AG04450 (cell line): ENCODE measurements around the gene NPC1L1. TPM values are rescaled to one million over a fixed set of nuclear protein-coding genes. Genes with fewer than 3 reads are reported as not detected.

Experiments
- CTCF ChIA-PET: fragments of 300-600, 350-600 bp; formaldehyde crosslinking; extraction: SDS; loops from one replicate; lab custom pipeline; 2022; ENCODE audit warnings: antibody characterized with exemption, inconsistent platforms; lab: Charles Lee
- POLR2A ChIA-PET: fragments of 350-600 bp; formaldehyde crosslinking; extraction: SDS; loops from one replicate; lab custom pipeline; 2021; ENCODE audit warnings: antibody characterized with exemption, inconsistent platforms; lab: Yijun Ruan, JAX
- DNase-seq: peaks from one replicate; pipeline ENCODE4 v3.0.0-alpha.2; 2011; ENCODE audit warnings: low read depth, low spot score
- H3K27ac ChIP-seq: one replicate; pipeline ENCODE4 v1.5.1; 2012; ENCODE audit warnings: low read depth, low read length, control low read depth
- H3K27me3 ChIP-seq: one replicate; pipeline ENCODE4 v1.6.0; 2012; ENCODE audit warnings: low read length; ENCODE audit not compliant: control insufficient read depth, insufficient read depth
- H3K4me3 ChIP-seq: 2 replicates; pipeline ENCODE4 v1.5.1; 2011; ENCODE audit warnings: mild to moderate bottlenecking, low read depth, low read length, control low read depth
- H3K9me3 ChIP-seq: 2 replicates; pipeline ENCODE4 v1.5.1; 2012; ENCODE audit warnings: low read length; ENCODE audit not compliant: control insufficient read depth, insufficient read depth
- polyA plus RNA-seq: library from polyadenylated mRNA; depleted of rRNA; stranded (reverse); fragments of >200 nt; gene quantifications from 2 replicates; pipeline ENCODE4 v1.2.3, GENCODE V29; 2011
- TF ChIP-seq, protein P1 (sequence below): IDR thresholded peaks from 2 replicates; pipeline ENCODE4 v1.5.1; 2011; ENCODE audit warnings: low read depth, low read length, control low read depth, inconsistent platforms

NPC1L1 gene
- polyA plus RNA-seq, 1 experiment: 0.36 TPM

DNA sequence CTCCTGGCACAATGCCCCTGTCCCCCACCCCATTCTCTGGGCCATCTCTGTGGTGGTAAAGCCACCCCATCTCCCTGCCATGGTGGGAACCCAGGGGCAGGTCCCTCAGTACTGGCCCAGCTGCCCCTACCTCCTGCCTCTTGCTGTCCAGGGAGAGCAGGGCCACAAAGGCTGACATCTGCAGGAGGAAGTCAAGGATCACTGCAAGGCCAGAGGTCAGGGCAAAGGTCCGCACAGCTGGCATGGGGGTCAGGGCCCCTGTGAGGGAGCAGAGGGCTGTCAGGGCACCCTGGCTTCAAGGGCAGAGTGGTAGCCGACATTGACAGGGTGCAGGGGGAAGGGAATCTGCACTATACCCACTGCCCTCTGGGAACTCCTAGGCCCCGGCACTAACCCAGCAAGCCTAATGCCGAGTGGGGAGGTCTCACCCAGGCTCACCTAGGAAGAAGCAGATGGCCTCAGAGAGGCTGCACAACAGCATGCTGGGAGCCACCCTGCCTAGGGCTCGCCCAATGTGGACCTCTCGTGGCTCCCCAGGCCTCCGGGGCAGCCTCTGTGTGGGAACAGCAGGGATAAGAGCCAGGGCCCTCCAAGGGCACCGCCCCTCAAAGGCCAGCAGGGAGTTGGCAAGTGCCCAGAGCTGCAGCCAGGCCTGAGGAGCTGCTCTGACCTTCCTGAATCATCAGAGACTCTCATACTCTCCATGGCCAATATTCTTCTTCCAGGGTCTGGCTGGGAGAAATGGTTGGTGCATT, 7.7 kb downstream of the NPC1L1 start:
- Histone ChIP-seq H3K9me3 (peaks cover 3% of the 10 kb centered on the region; the same call in 1 of the 2 replicates), H3K27me3 (no peaks in the 10 kb centered on the region), H3K4me3 (no peak overlapping the region), H3K27ac (peak overlapping the region; percentile 84)
- no peak for DNase-seq
- TF ChIP-seq, protein P1, sequence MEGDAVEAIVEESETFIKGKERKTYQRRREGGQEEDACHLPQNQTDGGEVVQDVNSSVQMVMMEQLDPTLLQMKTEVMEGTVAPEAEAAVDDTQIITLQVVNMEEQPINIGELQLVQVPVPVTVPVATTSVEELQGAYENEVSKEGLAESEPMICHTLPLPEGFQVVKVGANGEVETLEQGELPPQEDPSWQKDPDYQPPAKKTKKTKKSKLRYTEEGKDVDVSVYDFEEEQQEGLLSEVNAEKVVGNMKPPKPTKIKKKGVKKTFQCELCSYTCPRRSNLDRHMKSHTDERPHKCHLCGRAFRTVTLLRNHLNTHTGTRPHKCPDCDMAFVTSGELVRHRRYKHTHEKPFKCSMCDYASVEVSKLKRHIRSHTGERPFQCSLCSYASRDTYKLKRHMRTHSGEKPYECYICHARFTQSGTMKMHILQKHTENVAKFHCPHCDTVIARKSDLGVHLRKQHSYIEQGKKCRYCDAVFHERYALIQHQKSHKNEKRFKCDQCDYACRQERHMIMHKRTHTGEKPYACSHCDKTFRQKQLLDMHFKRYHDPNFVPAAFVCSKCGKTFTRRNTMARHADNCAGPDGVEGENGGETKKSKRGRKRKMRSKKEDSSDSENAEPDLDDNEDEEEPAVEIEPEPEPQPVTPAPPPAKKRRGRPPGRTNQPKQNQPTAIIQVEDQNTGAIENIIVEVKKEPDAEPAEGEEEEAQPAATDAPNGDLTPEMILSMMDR: no peak
- CTCF ChIA-PET: interaction anchor here (0.6 to 1.6 kb wide), 8 partner anchors 9 to 324 kb away, joined by 3 to 7 read pairs (median 4); partner anchors contain the start of gene NUDCD3
- POLR2A ChIA-PET: interaction anchor here (0.7 to 1.3 kb wide), 2 partner anchors 23 to 35 kb away, joined by 3 to 5 read pairs; no protein-coding TSS in a partner anchor

DNA sequence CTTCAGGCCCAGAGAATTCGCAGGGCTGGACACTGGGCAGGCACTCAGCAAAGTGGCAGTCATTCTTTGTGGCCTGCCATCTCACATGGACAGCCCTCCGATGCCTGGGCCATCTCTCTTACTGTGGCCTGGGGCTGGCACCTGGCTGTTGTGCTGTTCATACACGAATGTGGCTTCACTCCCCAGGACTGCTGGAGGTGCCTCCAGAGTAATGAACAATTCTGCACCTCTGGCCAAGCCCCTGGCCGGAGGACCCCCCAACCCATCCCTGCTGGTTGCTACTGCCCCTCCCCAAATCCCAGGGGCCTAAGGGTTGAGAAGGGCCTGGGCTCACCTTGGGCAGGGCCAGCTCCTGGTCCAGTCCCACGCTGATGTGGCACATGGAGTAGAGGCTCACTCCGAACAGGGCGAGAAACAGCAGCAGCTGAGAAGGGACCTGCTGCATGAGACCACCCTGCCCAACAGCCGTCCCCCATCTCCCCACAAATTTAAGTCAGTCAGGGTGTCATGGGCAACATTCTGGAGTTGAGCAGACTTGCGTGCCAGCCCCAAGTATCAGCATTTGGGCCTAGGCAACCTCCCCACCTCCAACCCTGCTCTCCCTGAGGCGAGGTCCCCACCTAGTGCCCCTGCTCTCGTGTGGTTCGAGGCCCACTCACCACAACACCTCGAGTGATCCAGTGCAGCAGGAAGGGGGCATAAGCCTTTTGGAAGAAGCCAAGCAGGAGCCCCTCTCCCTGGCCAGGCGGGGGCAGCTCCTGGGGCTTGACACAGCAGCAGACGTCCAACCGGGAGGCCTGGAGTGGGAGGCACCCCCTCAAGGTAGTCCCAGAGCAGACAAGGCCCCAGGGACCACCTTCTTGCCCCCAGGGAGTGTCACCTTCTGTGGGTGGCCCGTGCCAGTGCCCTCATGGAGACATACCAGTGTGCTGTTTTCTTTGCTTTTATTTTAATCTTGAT, 9.4 kb downstream of the NPC1L1 start:
- TF ChIP-seq, protein P1: no peak
- DNase-seq: no peak
- no peak overlapping the region for H3K27ac ChIP-seq
- no peaks in the 10 kb centered on the region; the same call in 1 of the 2 replicates for H3K9me3 ChIP-seq
- ChIA-PET CTCF (no interaction called here), POLR2A (no interaction called here)
- no peaks in the 10 kb centered on the region for H3K27me3 ChIP-seq
- no peak overlapping the region for H3K4me3 ChIP-seq

DNA sequence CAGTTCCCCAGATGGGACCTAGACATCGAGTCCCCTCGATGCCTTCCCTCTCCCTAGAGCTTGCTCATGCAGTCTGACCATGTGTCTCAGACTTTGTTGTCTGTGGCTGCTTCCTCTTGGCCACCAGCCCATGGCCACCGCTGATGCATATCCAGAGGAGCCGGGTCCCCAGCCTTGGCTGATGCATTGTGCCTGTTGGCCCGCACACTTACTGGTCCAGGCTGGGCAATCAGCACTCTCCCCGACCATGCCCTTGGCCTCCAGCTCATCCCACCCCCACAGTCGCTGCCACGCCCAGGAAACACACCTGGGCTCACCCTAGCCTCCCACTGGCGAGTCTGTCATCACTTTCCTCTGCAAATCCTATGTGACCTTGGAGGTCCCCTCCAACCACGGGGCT, 10.1 kb downstream of the NPC1L1 start:
- no peak for DNase-seq
- Histone ChIP-seq H3K27me3 (no peaks in the 10 kb centered on the region), H3K4me3 (no peak overlapping the region), H3K27ac (no peak overlapping the region), H3K9me3 (no peaks in the 10 kb centered on the region; the same call in none of the 2 replicates)
- ChIA-PET POLR2A (no interaction called here), CTCF (no interaction called here)
- TF ChIP-seq, protein P1: no peak

DNA sequence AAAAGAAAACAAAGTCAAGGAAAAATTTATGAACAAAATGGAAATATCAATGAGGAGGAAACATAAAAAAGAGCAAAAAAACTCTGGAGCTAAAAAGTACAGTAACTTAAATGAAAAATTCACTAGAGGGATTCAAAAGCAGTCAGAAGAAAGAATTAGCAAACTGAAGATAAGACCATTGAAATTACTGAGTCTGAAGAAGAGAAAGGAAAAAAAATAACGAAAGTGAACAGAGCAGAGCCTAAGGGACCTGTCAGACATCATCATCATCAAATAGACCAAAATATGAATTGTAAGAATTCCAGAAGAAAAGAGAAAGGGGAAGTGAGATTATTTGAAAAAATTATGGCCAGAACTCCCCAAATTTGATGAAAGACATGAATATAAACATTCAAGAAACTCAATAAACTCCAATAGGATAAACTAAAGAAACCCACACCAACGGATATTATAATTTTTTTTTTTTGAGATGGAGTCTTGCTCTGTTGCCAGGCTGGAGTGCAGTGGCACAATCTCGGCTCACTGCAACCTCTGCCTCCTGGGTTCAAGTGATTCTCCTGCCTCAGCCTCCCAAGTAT, 16.2 kb downstream of the NPC1L1 start:
- peaks cover 12% of the 10 kb centered on the region for H3K27me3 ChIP-seq
- H3K4me3 ChIP-seq: no peak overlapping the region
- H3K9me3 ChIP-seq: peaks cover 5% of the 10 kb centered on the region; the same call in 1 of the 2 replicates
- no peak overlapping the region for H3K27ac ChIP-seq
- CTCF ChIA-PET: no interaction called here
- no peak for DNase-seq
- TF ChIP-seq, protein P1: no peak
- POLR2A ChIA-PET: no interaction called here
